ENCODE data around the gene ITPR1. TPM values are rescaled to one million over a fixed set of nuclear protein-coding genes. Genes with fewer than 3 reads are reported as not detected.

Gene ITPR1
- total and polyA plus RNA-seq, 4 donors, result 30.7 to 294 (median 149) TPM

DNA sequence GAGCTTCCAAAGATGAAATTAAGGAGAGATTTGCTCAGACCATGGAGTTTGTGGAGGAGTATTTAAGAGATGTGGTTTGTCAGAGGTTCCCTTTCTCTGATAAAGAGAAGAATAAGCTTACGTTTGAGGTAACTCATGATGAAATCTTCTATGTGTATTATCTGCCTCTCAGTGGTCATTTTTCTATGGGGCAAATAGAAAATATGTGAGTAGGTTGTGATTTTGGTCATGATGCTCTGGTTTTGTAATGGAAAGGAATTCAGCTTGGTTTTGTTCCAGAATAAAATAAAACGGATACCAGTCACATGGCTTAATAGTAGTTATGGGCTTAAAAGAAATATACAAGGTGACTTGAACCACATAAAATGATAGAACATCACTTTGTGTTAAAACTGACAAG is 181.1 kb downstream of the ITPR1 start:
- intact Hi-C loops (cut with DNase I), result no loop called here
- H3K4me3 ChIP-seq (ENCODE audit: low read length in 2 of 2), result no peak overlapping the region
- no peaks in the 10 kb centered on the region for H3K9me3 ChIP-seq (ENCODE audit: control insufficient read depth, low read length)
- no peaks in the 10 kb centered on the region for H3K4me1 ChIP-seq (ENCODE audit: control insufficient read depth in 1 of 2, insufficient read depth in 2 of 2, low read length in 2 of 2)
- 23 to 26% methylated on average over 2 of the region's 2 CpGs for WGBS, 2 donors
- H3K27me3 ChIP-seq (ENCODE audit: control insufficient read depth in 1 of 2, insufficient read depth in 2 of 2, low read length in 1 of 2), result no peaks in the 10 kb centered on the region
- ATAC-seq (ENCODE audit: low FRiP score), result no peak
- H3K36me3 ChIP-seq (ENCODE audit: control insufficient read depth in 1 of 2, insufficient read depth in 2 of 2, low read length in 1 of 2), result peaks cover 13% of the 10 kb centered on the region in 2 donors
- no peak overlapping the region for H3K27ac ChIP-seq (ENCODE audit: low read depth in 1 of 2, low read length in 2 of 2)
- DNase-seq, result no peak

- Histone ChIP-seq H3K36me3 (ENCODE audit: control insufficient read depth in 1 of 2, insufficient read depth in 2 of 2, low read length in 1 of 2) (peaks cover 9 to 12% of the 10 kb centered on the region in 2 donors), H3K9me3 (ENCODE audit: control insufficient read depth, low read length) (no peaks in the 10 kb centered on the region), H3K4me3 (ENCODE audit: low read length in 2 of 2) (no peak overlapping the region), H3K27me3 (ENCODE audit: control insufficient read depth in 1 of 2, insufficient read depth in 2 of 2, low read length in 1 of 2) (no peaks in the 10 kb centered on the region), H3K27ac (ENCODE audit: low read depth in 1 of 2, low read length in 2 of 2) (no peak overlapping the region), H3K4me1 (ENCODE audit: control insufficient read depth in 1 of 2, insufficient read depth in 2 of 2, low read length in 2 of 2) (no peaks in the 10 kb centered on the region)
- no peak for DNase-seq
- no peak for ATAC-seq (ENCODE audit: low FRiP score)
- intact Hi-C loops (cut with DNase I), result no loop called here
- WGBS, 2 donors, result 85 to 87% methylated on average over 1 of the region's 1 CpG
These were observed 182.6 kb downstream of the ITPR1 start for GRCh38 chr3:4675704-4676103.

DNA sequence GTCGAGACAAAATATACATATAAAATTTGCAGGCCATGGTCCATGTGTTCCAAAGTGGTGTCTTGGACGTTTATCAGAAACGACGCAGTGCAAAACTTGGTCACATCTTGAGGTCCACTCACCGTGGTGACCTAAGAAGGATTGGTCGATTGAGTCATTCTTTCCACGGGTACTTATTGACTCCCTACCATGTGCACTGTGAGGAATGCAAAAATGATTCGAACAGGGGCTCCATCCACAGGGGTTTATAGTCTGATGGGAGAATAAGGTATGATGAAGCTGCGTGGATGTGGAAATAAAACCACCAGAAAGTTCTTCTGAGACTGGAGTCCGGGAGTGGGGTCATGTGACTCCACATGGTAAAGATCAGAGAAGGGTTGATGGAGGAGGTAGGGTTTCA is 185.2 kb downstream of the ITPR1 start:
- no peak for DNase-seq
- 85 to 91% methylated on average over 10 of the region's 10 CpGs for WGBS, 2 donors
- Histone ChIP-seq H3K4me3 (ENCODE audit: low read length in 2 of 2) (no peak overlapping the region), H3K27me3 (ENCODE audit: control insufficient read depth in 1 of 2, insufficient read depth in 2 of 2, low read length in 1 of 2) (no peaks in the 10 kb centered on the region), H3K4me1 (ENCODE audit: control insufficient read depth in 1 of 2, insufficient read depth in 2 of 2, low read length in 2 of 2) (no peaks in the 10 kb centered on the region), H3K9me3 (ENCODE audit: control insufficient read depth, low read length) (no peaks in the 10 kb centered on the region), H3K36me3 (ENCODE audit: control insufficient read depth in 1 of 2, insufficient read depth in 2 of 2, low read length in 1 of 2) (peaks cover 5 to 14% of the 10 kb centered on the region in 2 donors), H3K27ac (ENCODE audit: low read depth in 1 of 2, low read length in 2 of 2) (no peak overlapping the region)
- intact Hi-C loops (cut with DNase I), result no loop called here
- no peak for ATAC-seq (ENCODE audit: low FRiP score)

DNA sequence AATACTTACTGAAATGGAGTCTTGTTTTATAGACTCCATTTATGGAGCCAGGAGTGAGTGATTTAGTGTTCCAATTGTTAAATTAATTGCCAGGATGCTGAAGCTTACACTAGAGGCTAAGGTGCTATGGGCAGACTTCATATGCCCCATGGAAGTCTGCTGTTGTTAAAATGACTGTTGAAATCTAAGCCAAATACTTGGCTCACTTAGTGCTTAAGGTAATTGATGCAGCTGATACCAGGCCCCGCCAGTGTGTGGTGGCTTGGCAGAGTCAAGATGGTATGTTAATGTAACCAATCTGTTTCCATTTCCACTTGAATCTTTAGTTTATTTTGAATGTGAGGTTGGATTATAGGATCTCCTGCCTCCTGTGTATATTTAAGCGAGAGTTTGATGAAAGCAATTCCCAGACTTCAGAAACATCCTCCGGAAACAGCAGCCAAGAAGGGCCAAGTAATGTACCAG is 187.1 kb downstream of the ITPR1 start:
- Histone ChIP-seq H3K4me1 (ENCODE audit: control insufficient read depth in 1 of 2, insufficient read depth in 2 of 2, low read length in 2 of 2) (no peaks in the 10 kb centered on the region), H3K4me3 (ENCODE audit: low read length in 2 of 2) (no peak overlapping the region), H3K27ac (ENCODE audit: low read depth in 1 of 2, low read length in 2 of 2) (no peak overlapping the region), H3K36me3 (ENCODE audit: control insufficient read depth in 1 of 2, insufficient read depth in 2 of 2, low read length in 1 of 2) (peaks cover 18 to 19% of the 10 kb centered on the region in 2 donors), H3K27me3 (ENCODE audit: control insufficient read depth in 1 of 2, insufficient read depth in 2 of 2, low read length in 1 of 2) (no peaks in the 10 kb centered on the region), H3K9me3 (ENCODE audit: control insufficient read depth, low read length) (no peaks in the 10 kb centered on the region)
- no peak for ATAC-seq (ENCODE audit: low FRiP score)
- 81 to 89% methylated on average over 3 of the region's 3 CpGs for WGBS, 2 donors
- no peak for DNase-seq
- intact Hi-C loops (cut with DNase I), result no loop called here

GRCh38 chr3:4680871-4681300 is 187.7 kb downstream of the ITPR1 start:
- Histone ChIP-seq H3K27ac (ENCODE audit: low read depth in 1 of 2, low read length in 2 of 2) (no peak overlapping the region), H3K9me3 (ENCODE audit: control insufficient read depth, low read length) (no peaks in the 10 kb centered on the region), H3K4me3 (ENCODE audit: low read length in 2 of 2) (no peak overlapping the region), H3K27me3 (ENCODE audit: control insufficient read depth in 1 of 2, insufficient read depth in 2 of 2, low read length in 1 of 2) (no peaks in the 10 kb centered on the region), H3K36me3 (ENCODE audit: control insufficient read depth in 1 of 2, insufficient read depth in 2 of 2, low read length in 1 of 2) (peaks cover 18 to 22% of the 10 kb centered on the region in 2 donors), H3K4me1 (ENCODE audit: control insufficient read depth in 1 of 2, insufficient read depth in 2 of 2, low read length in 2 of 2) (no peaks in the 10 kb centered on the region)
- 95 to 96% methylated on average over 2 of the region's 2 CpGs for WGBS, 2 donors
- ATAC-seq (ENCODE audit: low FRiP score) (no peak), DNase-seq (no peak)
- intact Hi-C loops (cut with DNase I), result no loop called here

- no peaks in the 10 kb centered on the region for H3K4me1 ChIP-seq (ENCODE audit: control insufficient read depth in 1 of 2, insufficient read depth in 2 of 2, low read length in 2 of 2)
- DNase-seq (no peak), ATAC-seq (ENCODE audit: low FRiP score) (no peak)
- H3K9me3 ChIP-seq (ENCODE audit: control insufficient read depth, low read length), result no peaks in the 10 kb centered on the region
- no peaks in the 10 kb centered on the region for H3K27me3 ChIP-seq (ENCODE audit: control insufficient read depth in 1 of 2, insufficient read depth in 2 of 2, low read length in 1 of 2)
- intact Hi-C loops (cut with DNase I), result no loop called here
- H3K4me3 ChIP-seq (ENCODE audit: low read length in 2 of 2), result no peak overlapping the region
- H3K27ac ChIP-seq (ENCODE audit: low read depth in 1 of 2, low read length in 2 of 2), result no peak overlapping the region
- H3K36me3 ChIP-seq (ENCODE audit: control insufficient read depth in 1 of 2, insufficient read depth in 2 of 2, low read length in 1 of 2), result peaks cover 18 to 27% of the 10 kb centered on the region in 2 donors
These were observed 188.2 kb downstream of the ITPR1 start for GRCh38 chr3:4681301-4681700.

DNA sequence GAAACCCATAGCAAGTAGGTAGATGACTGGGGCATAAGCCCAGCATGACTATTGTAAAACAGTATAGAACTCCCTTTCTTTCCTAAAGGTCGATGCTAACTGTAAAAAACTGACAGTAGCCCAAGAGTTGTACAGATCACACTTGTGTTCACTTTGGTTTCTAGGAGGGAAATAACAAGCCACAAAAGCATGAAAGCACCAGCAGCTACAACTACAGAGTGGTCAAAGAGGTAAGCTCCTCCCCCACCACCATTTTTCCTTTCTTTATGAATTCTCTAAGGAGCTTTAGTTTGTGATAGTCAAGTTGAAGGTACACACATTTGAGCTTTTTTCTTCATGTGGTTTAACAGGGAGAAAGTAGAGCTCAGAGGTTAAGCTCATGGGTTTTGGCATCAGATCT is 191.0 kb downstream of the ITPR1 start:
- intact Hi-C loops (cut with DNase I), result no loop called here
- no peak for ATAC-seq (ENCODE audit: low FRiP score)
- Histone ChIP-seq H3K27ac (ENCODE audit: low read depth in 1 of 2, low read length in 2 of 2) (no peak overlapping the region), H3K27me3 (ENCODE audit: control insufficient read depth in 1 of 2, insufficient read depth in 2 of 2, low read length in 1 of 2) (no peaks in the 10 kb centered on the region), H3K36me3 (ENCODE audit: control insufficient read depth in 1 of 2, insufficient read depth in 2 of 2, low read length in 1 of 2) (peaks cover 18 to 34% of the 10 kb centered on the region in 2 donors), H3K9me3 (ENCODE audit: control insufficient read depth, low read length) (no peaks in the 10 kb centered on the region), H3K4me3 (ENCODE audit: low read length in 2 of 2) (no peak overlapping the region), H3K4me1 (ENCODE audit: control insufficient read depth in 1 of 2, insufficient read depth in 2 of 2, low read length in 2 of 2) (no peaks in the 10 kb centered on the region)
- WGBS, 2 donors, result 91 to 96% methylated on average over 1 of the region's 1 CpG
- no peak for DNase-seq

GRCh38 chr3:4684976-4685375 is 191.8 kb downstream of the ITPR1 start:
- Histone ChIP-seq H3K36me3 (ENCODE audit: control insufficient read depth in 1 of 2, insufficient read depth in 2 of 2, low read length in 1 of 2) (peaks cover 18 to 32% of the 10 kb centered on the region in 2 donors), H3K9me3 (ENCODE audit: control insufficient read depth, low read length) (no peaks in the 10 kb centered on the region), H3K4me1 (ENCODE audit: control insufficient read depth in 1 of 2, insufficient read depth in 2 of 2, low read length in 2 of 2) (no peaks in the 10 kb centered on the region), H3K4me3 (ENCODE audit: low read length in 2 of 2) (no peak overlapping the region), H3K27me3 (ENCODE audit: control insufficient read depth in 1 of 2, insufficient read depth in 2 of 2, low read length in 1 of 2) (no peaks in the 10 kb centered on the region), H3K27ac (ENCODE audit: low read depth in 1 of 2, low read length in 2 of 2) (no peak overlapping the region)
- intact Hi-C loops (cut with DNase I), result no loop called here
- 96 to 97% methylated on average over 10 of the region's 10 CpGs for WGBS, 2 donors
- no peak for ATAC-seq (ENCODE audit: low FRiP score)
- no peak for DNase-seq

GRCh38 chr3:4685673-4686345 is 192.7 kb downstream of the ITPR1 start:
- DNase-seq (no peak), ATAC-seq (ENCODE audit: low FRiP score) (no peak)
- Histone ChIP-seq H3K4me3 (ENCODE audit: low read length in 2 of 2) (no peak overlapping the region), H3K4me1 (ENCODE audit: control insufficient read depth in 1 of 2, insufficient read depth in 2 of 2, low read length in 2 of 2) (no peaks in the 10 kb centered on the region), H3K27ac (ENCODE audit: low read depth in 1 of 2, low read length in 2 of 2) (no peak overlapping the region), H3K9me3 (ENCODE audit: control insufficient read depth, low read length) (no peaks in the 10 kb centered on the region), H3K36me3 (ENCODE audit: control insufficient read depth in 1 of 2, insufficient read depth in 2 of 2, low read length in 1 of 2) (peaks cover 15 to 32% of the 10 kb centered on the region in 2 donors), H3K27me3 (ENCODE audit: control insufficient read depth in 1 of 2, insufficient read depth in 2 of 2, low read length in 1 of 2) (no peaks in the 10 kb centered on the region)
- 88 to 92% methylated on average over 10 of the region's 10 CpGs for WGBS, 2 donors
- intact Hi-C loops (cut with DNase I), result no loop called here
